OCI-LY7 (cell line): Measurements from ENCODE around the gene MLLT10.

Experiments used
- EZH2phosphoT487 ChIP-seq: fragments of 200-600 bp; sonication (generic); IDR thresholded peaks from 2 replicates; pipeline ENCODE4 v1.6.1; 2018; ENCODE audit warnings: low read depth, borderline replicate concordance, mild to moderate bottlenecking, mixed run types, antibody characterized with exemption, low read length, moderate library complexity, mixed read lengths
- TF ChIP-seq, protein P1 (sequence below): fragments of 200-600 bp; sonication (generic); conservative IDR thresholded peaks from 2 replicates; pipeline ENCODE4 v1.5.1; 2014; ENCODE audit warnings: mild to moderate bottlenecking, antibody characterized with exemption, low read length, moderate library complexity, mixed read lengths

DNA sequence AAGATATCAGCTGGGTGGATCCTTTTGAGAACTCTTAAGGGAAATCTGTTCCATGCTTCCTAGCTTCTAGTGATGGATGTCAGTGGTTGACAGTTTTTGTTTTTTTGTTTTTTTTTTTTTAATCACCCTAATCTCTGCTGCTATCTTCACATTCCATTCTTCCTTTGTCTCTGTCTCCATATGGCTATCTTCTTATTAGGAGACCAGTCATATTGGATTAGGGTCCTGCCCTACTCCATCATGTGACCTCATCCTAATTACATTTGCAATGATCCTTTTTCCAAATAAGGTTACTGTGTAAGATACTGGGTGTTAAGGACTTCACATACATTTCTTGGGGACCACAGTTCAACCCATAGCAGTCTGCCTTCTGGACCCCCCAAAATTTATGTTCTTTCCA is 69.7 kb downstream of the MLLT10 start:
- TF ChIP-seq, protein P1, sequence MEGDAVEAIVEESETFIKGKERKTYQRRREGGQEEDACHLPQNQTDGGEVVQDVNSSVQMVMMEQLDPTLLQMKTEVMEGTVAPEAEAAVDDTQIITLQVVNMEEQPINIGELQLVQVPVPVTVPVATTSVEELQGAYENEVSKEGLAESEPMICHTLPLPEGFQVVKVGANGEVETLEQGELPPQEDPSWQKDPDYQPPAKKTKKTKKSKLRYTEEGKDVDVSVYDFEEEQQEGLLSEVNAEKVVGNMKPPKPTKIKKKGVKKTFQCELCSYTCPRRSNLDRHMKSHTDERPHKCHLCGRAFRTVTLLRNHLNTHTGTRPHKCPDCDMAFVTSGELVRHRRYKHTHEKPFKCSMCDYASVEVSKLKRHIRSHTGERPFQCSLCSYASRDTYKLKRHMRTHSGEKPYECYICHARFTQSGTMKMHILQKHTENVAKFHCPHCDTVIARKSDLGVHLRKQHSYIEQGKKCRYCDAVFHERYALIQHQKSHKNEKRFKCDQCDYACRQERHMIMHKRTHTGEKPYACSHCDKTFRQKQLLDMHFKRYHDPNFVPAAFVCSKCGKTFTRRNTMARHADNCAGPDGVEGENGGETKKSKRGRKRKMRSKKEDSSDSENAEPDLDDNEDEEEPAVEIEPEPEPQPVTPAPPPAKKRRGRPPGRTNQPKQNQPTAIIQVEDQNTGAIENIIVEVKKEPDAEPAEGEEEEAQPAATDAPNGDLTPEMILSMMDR, result no peak
- no peak for TF ChIP-seq EZH2phosphoT487
